ENCODE measurements around the gene ANKRD12.
"Not testable (repeated sequence)": the region's sequence is repeated elsewhere in the genome, so short reads cannot be mapped to it uniquely, and the experiment has no call there.

The ANKRD12 gene

GRCh38 chr18:9233771-9234440 is 97.3 kb downstream of the ANKRD12 start:
- DNase-seq (ENCODE audit: low spot score), result no peak

DNA sequence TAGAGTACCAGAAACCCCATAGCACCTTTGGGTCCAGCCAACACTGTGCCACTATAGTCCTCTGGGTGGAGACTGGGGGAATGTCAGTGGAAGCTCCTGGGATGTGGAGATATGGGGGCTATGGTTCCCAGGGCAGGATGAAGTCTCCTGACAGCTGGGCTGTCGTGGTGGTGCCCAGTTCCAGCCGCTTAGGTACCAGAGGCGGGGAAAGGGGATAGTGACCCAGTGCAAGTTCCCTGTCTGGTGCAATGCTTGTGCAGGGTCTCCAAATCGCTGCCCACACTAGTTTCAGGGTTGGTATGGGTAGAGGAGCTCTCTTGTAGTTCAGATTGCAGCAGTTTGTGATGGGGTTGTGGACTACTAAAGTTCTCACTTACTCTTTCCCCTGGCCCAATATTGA is 97.9 kb downstream of the ANKRD12 start:
- no peak for DNase-seq (ENCODE audit: low spot score)

GRCh38 chr18:9237981-9238380 is 101.4 kb downstream of the ANKRD12 start:
- no peak for DNase-seq (ENCODE audit: low spot score)

GRCh38 chr18:9239720-9240119 is 103.1 kb downstream of the ANKRD12 start:
- DNase-seq (ENCODE audit: low spot score), result no peak

DNA sequence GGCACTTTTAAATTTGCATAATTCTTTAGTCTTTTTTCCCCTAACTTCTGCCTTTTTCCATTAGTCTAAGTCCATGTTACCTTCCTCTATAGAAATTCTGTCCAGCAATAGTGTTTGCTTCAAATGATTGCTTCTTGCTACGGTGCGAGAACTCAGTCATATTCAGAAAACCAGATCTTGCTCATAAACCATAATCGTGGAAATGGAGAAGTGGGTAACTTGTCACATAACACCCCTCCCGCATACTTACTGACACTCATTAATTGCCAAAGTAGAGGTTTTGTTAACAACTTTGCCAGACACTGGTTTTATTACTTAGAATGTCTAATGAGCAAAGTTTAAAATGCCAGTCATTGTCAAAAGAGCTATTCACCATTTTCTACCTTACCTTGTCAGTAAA is 103.7 kb downstream of the ANKRD12 start:
- no peak for DNase-seq (ENCODE audit: low spot score)

DNA sequence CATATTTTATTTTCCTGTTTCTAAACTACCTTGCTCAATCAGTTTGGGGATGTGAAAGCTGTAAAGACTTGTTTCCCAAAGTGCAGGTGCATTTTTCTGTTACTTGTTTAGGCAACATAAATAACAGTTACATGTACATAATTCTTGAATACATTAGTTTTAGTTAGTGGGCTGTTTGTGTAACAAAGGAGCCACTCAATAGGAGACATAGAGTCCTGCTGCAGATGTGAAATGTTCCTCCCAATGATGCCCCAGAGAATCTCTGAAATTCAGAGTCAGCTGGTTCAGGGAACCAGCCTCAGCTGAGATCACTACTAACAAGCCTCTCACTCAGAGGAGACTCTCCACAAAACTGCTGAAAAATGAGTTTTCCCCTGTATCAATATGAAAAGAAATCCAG is 106.4 kb downstream of the ANKRD12 start:
- no peak for DNase-seq (ENCODE audit: low spot score)

DNA sequence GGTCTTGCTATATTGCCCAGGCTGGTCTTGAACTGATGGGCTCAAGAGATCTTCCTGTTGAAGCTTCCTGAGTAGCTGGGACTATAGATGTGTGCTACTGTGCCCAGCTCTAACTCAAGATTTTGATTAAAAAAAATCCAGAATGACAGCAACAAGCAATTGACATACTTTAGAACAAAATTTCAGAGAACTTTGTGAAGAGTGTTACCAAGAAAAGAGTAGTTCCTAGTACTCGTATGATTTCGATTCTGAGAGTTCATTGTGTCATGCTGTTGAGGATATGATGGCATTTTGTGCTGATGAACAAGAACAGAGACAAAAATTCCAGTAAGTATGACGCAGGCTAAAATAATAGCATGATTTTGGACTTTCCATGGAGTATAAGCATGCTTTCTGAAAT is 107.8 kb downstream of the ANKRD12 start:
- DNase-seq (ENCODE audit: low spot score), result no peak

DNA sequence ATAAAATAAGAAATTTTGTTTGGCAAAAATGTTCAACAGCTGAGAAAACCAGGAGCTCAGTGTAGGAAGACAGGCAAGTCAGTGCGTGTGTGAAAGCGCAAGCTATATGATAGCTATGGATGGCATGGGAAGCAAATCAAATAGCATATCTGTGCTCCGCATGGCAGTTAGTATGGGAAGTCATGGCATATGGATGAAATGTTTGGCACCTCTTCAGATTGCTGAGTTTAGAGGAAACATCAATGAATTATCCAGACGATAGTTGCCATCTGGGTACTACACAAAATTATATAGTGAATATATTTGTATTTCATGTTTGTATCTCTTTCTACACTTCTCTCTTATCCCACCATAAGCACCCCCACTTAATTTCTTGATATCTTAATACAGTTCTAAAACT is 112.1 kb downstream of the ANKRD12 start:
- DNase-seq (ENCODE audit: low spot score), result no peak

GRCh38 chr18:9249254-9249653 is 112.7 kb downstream of the ANKRD12 start:
- no peak for DNase-seq (ENCODE audit: low spot score)

- no peak for DNase-seq (ENCODE audit: low spot score)
Observed at GRCh38 chr18:9259173-9259572, 122.6 kb downstream of the ANKRD12 start.

- DNase-seq (ENCODE audit: low spot score), result no peak
Observed at GRCh38 chr18:9260388-9261380, 124.1 kb downstream of the ANKRD12 start.

DNA sequence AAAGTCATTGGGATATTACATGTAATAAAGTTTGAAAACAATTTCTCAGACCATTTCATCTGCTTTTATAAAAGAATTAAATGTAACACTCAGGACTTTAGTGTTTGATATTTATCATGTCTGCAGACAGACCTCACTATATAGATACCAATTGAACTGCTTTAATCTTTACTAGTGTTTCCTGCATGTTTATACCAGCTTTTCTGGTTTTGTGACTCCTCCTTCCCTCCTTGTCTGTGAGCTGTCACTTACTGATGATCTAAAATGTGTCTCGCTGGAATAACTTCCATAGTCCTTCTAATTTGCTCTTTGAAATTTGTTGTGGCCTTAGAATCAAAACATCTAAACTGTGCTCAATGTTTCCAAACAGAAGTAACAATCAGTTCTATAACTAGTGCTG is 126.7 kb downstream of the ANKRD12 start:
- no peak for DNase-seq (ENCODE audit: low spot score)

DNA sequence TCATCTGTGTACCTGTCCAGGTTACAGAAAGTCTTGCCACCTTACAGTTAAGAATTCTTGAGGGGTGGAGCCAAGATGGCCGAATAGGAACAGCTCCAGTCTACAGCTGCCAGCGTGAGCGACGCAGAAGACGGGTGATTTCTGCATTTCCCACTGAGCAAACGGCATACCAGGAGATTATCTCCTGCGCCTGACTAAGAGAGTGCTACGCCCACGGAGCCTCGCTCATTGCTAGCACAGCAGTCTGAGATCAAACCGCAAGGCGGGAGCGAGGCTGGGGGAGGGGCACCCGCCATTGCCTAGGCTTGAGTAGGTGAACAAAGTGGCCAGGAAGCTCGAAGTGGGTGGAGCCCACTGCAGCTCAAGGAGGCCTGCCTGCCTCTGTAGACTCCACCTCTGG is 128.2 kb downstream of the ANKRD12 start:
- not testable (repeated sequence) for DNase-seq (ENCODE audit: low spot score)

DNA sequence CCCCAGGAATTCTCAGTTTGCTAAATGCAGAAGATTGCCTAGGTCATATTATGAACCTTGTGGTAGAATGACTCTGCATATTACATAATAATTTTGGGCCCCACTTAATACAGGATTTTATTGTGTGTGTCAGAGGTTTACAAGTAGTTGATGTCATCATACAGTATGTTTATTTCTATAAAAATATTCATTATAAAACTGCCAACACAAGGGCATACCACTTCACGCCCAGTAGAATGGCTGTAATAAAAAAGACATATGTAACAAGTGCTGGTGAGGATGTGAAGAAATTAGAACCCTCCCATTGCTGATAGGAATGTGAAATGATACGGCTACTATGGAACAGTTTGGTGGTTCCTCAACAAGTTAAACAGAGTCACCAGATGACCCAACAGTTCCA is 136.6 kb downstream of the ANKRD12 start:
- DNase-seq (ENCODE audit: low spot score), result no peak

- DNase-seq (ENCODE audit: low spot score), result no peak
Observed at GRCh38 chr18:9275890-9276289, 139.3 kb downstream of the ANKRD12 start.

DNA sequence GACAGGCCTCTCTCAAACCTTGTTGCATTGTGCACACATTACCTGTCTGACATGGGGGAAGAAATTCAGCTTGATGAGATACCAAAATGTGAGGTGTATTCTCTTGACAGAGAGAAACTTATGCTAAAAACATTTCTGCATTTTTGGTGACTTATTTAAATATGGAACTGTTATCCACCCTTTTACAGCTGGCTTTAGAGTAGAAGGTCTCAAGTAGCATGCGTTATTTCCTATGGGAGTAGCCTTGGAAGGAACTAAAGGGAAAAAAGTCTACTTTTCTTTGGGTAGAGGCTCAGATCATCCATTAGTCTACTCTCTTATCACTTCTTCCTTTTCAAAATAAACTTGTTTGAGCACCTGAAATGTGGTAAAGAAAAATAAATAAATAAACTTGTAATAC is 141.4 kb downstream of the ANKRD12 start:
- no peak for DNase-seq (ENCODE audit: low spot score)

DNA sequence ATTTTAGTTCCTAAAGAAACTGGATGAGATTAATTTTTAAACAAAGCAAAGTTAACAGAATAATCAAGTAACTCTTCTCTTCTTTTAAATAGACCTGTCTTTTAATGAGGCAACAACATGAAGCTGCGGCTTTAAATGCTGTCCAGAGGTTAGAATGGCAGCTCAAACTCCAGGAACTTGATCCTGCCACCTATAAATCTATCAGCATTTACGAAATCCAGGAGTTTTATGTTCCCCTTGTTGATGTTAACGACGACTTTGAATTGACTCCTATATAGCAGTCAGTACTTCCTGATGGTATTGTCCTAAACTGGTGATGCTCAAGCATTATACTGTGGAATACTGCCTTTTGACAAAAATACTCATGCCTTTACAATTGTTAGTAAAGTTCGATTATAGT is 144.3 kb downstream of the ANKRD12 start:
- no peak for DNase-seq (ENCODE audit: low spot score)

- no peak for DNase-seq (ENCODE audit: low spot score)
Observed at GRCh38 chr18:9281780-9282179, 145.2 kb downstream of the ANKRD12 start.

GRCh38 chr18:9283791-9284190 is 147.2 kb downstream of the ANKRD12 start:
- DNase-seq (ENCODE audit: low spot score), result no peak

DNA sequence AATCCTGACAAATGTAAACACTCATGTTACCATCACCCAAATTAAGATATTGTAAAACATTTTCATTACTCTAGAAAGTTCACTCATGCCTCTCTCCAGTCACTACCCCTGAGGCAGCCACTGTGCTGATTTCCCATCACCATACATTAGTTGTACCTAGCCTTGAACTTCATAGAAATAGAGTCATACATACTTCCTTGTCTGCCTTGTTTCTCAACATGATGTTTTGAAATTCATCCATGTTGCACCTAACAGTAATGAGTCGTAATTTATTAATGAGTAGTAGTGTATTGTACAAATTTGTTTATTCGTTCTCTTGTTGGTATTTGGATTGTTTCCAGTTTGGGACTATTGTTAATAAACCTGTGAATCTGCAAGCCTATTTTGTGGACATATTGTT is 149.0 kb downstream of the ANKRD12 start:
- no peak for DNase-seq (ENCODE audit: low spot score)

- DNase-seq (ENCODE audit: low spot score), result no peak
Observed at GRCh38 chr18:9287036-9287435, 150.5 kb downstream of the ANKRD12 start.

DNA sequence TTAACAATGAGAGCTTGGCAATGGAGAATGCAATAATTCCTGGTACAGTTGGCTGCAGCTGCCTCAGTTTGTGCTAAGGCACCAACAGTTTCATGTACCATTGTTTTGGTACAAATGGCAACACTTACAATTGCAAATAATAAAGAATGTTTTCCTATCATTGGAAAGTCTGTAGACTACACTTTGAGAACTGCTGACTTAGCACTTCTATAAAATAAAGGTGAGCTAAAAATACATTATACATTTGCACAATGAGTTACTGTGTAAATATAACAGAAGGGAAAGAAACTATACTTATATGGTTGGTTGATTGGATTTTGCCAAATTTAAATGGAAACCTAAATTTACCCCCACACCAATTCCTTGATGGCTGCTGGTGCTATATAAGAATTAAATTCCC is 153.1 kb downstream of the ANKRD12 start:
- no peak for DNase-seq (ENCODE audit: low spot score)

- no peak for DNase-seq (ENCODE audit: low spot score)
Observed at GRCh38 chr18:9290156-9290555, 153.6 kb downstream of the ANKRD12 start.
